DOHH2 (cell line): ENCODE results near the gene TMEM154.

Source experiments
- EZH2phosphoT487 ChIP-seq: fragments of 200-600 bp; sonication (generic); IDR thresholded peaks from 2 replicates; pipeline ENCODE4 v1.6.1; 2017; ENCODE audit warnings: borderline replicate concordance, mild to moderate bottlenecking, antibody characterized with exemption, low read length, moderate library complexity, mixed read lengths
- TF ChIP-seq, protein P1 (sequence below): fragments of 200-600 bp; sonication (generic); IDR thresholded peaks from one replicate; pipeline ENCODE4 v1.5.1; 2014; ENCODE audit warnings: antibody characterized with exemption, mild to moderate bottlenecking, low read depth, low read length; ENCODE audit not compliant: poor library complexity, severe bottlenecking

DNA sequence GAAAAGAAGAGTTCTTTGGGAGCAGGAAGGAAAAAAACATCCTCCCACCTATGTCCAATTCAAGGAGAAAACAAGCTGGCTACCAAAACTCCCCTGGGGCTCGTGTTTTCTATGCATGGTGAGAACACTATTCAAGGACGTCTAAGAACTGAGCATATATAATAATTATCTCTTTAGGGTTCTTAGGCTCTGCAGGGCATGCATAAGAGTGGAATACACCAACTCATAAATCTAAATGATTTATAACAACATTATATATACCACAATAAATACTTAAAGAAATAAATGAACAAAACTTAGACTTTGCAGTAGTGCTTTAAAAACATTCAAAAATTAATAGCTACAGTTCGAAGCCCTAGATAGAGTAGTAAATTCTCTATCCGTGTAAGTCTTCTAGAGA is 19.5 kb upstream of the TMEM154 start:
- TF ChIP-seq, protein P1, sequence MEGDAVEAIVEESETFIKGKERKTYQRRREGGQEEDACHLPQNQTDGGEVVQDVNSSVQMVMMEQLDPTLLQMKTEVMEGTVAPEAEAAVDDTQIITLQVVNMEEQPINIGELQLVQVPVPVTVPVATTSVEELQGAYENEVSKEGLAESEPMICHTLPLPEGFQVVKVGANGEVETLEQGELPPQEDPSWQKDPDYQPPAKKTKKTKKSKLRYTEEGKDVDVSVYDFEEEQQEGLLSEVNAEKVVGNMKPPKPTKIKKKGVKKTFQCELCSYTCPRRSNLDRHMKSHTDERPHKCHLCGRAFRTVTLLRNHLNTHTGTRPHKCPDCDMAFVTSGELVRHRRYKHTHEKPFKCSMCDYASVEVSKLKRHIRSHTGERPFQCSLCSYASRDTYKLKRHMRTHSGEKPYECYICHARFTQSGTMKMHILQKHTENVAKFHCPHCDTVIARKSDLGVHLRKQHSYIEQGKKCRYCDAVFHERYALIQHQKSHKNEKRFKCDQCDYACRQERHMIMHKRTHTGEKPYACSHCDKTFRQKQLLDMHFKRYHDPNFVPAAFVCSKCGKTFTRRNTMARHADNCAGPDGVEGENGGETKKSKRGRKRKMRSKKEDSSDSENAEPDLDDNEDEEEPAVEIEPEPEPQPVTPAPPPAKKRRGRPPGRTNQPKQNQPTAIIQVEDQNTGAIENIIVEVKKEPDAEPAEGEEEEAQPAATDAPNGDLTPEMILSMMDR = no peak
- TF ChIP-seq EZH2phosphoT487 = no peak
